HG02885 (cell line): ENCODE results near the gene POLN.

Experiments
- ATAC-seq: cut with Tn5 transposase; IDR thresholded peaks from one replicate; pipeline ENCODE4 v1.9.1; 2021; ENCODE audit warnings: mild to moderate bottlenecking; ENCODE audit not compliant: unreplicated experiment, poor library complexity

Gene POLN

DNA sequence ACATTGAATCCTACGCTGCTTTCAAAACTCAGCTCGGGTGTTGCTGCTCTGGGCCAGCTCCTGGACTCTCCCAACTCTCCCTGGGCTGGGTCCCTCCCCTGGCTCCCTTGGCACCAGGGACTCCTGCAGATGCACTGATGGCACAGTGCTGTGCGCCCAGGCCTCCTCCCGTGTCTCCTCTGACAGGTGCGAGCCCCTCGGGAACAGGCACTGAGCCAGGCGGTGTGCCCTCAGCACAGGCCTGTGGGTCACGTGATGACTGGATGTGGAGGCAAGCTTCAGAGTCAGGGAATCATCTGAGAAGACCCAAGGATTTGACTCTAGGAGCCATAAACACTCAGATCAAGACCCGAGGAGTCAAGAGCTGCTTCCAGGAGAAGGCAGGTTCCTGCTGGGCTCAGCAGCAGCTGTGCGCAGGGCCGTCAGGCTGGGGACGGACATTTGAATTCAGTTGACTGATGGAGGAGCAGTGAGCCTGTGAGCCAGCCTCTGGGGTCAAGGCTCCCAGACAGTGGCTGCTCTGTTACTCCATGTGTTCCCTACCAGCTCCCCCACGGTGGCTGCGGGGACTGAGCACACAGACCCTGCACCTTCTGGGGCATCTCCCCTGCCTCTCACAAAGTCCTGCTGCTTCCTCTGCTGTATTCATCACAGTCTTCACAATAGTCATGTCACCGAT is 149.8 kb downstream of the POLN start:
- no peak for ATAC-seq

DNA sequence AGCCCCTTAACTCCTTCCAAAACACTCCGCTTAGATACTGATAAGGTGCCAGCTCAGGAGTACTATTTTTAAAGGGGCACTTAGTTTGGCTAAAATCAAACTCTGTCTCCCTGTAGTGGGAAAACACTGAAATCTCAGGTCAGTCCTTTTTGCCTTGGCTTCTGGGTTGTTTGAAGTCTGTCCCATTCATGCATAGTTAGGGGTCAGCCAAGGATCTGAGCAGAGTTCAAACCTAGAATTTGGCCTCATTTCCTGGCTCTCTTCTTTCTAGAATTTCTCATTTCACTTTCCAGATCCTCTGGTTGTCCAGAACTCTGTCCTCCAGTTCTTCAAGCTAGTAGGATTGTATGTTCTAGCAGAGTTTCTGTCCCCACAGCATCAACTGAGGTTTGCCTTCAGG is 151.3 kb downstream of the POLN start:
- no peak for ATAC-seq

GRCh38 chr4:2089222-2089621 is 152.7 kb downstream of the POLN start:
- ATAC-seq: no peak

- ATAC-seq: no peak
These were observed 154.8 kb downstream of the POLN start for GRCh38 chr4:2087170-2087569.

DNA sequence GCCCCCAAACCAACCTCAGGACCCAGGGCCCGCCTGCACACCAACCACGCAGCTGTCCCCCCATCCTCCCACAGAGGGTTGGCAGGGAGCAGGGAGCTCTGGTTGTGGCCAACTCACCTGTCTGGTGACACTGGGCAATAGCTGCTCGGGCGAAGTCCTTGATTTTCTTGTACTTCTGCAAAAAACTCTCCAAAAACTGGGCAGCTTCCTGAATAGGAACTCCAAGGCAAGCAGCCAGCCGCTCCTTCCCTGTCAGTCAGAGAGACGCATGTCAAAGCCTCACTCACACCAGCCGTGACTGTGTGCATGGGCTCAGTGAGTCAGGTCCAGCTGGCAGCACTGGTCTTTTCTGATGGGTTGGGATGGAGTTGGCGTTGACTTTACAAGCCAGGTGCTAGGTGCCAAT is 156.4 kb downstream of the POLN start:
- ATAC-seq: no peak

GRCh38 chr4:2084316-2084715 is 157.6 kb downstream of the POLN start:
- ATAC-seq: no peak

GRCh38 chr4:2083826-2084160 is 158.1 kb downstream of the POLN start:
- ATAC-seq: no peak

DNA sequence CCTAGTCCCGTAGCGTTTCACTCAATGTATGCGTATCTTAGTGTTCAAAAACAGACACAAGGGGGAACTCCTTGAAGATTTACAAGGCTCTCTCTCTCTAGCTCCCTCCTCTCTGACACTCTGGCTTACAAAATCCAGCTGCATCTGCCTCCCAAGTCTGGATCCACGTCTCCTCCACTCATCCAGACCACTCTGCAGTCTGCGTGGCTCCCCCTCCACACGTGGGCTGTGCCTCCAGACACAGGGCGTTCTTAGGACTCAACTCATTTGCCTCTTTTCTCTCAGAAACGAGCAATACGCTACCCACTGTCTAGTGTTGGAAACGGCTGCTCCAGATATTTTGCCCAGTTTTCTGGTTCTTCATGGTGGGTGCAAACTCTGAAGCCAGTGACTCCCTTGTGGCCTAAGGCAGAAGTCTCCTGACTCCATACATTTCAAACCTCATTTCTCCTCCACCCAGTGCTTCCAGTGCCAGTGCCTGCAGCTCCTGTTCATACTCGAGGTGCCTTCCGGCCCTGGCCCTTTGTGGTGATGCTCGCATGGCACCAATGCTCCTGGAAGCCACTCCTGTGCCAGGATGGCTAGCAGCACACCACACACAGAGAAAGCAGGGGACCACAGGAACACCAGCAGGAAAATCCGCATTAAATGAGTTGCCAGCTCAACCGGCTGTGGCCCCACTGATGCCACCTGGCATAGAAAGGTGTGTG is 158.7 kb downstream of the POLN start:
- ATAC-seq: no peak

DNA sequence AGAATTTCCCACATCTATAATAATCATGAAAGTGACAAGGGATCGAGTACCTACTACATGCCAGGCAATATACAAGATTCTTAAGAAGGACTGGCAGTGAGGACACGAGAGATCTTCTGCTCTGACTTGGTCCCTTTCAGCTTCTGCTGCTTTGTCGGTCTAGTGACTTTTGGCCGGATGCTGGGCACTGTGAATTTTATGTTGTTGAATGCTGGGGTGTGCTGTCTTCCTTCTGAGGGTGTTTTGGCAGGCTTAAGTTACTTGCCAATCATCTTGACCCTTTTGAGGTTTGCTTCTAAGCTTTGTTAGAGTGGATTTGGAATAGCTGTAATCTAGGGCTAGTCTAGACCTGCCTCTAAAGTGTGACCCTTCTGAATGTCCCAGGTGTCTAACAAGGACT is 159.3 kb downstream of the POLN start:
- ATAC-seq: no peak

- ATAC-seq: no peak
These were observed 159.8 kb downstream of the POLN start for GRCh38 chr4:2082118-2082517.

GRCh38 chr4:2081540-2081939 is 160.4 kb downstream of the POLN start:
- ATAC-seq: no peak

- no peak for ATAC-seq
These were observed 161.3 kb downstream of the POLN start for GRCh38 chr4:2080429-2081300.

- ATAC-seq: no peak
These were observed 162.0 kb downstream of the POLN start for GRCh38 chr4:2079926-2080325.

DNA sequence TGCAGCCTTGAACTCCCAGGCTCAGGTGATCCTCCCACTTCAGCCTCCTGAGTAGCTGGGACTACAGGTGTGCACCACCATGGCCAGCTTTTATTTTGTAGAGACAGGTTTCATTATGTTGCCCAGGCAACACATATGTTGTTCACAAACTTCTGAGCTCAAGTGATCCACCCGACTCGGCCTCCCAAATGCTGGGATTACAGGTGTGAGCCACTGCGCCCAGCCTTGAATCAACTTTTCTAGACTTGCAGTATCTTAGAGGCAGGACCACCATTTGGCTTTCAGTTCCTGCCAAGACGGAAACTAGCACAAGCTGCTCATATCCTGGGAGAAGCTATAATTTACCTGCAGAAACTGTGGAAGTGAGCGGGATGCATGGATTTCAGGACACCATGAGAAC is 162.9 kb downstream of the POLN start:
- ATAC-seq: no peak

- ATAC-seq: no peak
These were observed 163.3 kb downstream of the POLN start for GRCh38 chr4:2078584-2078983.

DNA sequence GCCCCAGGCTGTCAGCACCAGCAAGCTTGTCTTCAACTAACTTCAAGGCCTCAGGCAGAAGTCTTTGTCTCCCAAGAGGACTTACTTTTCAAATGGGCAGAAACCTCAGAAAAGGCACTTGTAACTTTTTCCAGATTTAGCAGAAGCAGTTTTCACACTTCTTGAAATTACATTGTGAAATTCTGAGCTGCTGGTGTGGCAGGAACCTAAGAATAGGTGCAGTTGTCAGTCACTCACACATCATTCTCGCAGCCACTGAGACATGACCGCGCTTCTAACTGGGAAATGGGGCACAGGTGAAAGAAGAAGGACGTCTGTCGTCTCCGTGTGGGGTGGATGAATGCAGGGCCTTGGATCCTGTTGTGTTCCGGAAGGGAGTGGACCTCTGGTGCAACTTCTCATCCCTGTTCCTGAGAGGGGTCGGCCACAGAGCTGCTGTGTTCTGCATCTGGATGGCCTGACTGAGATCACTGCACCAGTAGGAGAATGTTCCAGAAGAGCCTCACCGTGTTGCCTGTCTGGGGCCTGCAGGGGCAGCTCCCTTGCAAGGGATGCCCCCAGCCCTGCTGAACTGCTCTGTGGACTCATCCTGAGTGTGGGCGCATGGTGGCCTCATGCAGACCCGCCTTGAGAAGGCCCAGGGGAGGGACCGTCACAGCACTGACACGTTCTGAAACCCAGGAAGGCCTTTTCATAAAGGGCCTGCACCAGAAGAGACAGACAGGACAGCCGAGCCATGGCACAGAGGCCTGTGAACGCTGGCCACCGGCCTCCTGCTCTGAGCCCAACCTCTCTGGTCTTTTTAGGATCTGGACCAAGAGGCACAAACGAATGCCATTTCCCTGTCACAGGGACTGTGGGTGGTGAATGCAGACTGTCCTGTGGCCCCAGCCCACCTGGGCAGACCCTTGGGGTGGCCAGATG is 164.1 kb downstream of the POLN start:
- ATAC-seq: no peak

GRCh38 chr4:2076908-2077536 is 164.9 kb downstream of the POLN start:
- ATAC-seq: no peak

DNA sequence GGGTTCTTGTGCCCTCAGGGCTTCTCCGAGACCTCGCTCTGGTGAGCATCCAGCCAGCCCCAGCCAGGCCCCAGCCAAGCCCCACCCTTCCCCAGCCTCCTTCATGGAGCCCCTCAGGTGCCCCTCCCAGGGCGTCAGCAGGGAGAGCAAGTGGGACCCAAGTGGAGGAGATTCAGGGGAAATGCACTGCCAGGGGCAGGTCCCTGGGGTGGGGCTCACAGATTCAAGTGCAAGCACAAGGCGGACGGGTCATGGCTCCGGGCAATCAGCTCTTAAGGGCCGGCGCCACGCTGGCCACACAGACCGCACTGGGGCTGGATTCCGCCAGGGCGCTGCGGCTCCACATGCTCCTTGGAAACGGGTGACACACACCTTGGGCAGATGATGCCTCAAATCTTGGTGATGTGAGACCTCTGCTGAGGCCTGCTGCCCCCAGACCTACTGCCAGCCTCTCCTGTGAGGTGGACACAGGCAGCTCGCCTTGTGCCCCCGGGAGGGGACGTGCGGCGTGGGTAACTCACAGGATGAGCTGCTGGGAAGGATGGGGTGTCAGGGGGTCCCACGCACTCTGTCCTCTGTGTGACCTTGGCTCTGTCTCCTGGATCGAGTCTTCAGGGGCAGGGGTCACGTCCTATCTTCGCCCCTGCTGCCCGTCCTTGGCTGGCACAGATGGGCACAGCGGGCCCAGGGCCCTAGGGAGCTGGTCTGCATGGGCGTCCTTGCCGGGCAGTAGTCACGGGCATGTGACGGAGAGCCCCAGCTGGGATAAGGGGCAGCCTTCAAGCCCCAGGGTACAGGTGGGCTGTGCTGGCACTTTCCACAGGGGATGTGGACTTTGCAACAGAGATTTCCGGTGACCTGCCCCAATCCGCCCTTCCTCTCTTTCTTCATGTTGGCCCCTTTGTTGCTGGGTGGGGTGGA is 165.7 kb downstream of the POLN start:
- ATAC-seq: no peak
